ENCODE results near the gene DGKI. TPM values are rescaled to one million over a fixed set of nuclear protein-coding genes. Genes with fewer than 3 reads are reported as not detected.

DGKI gene
- total and polyA plus RNA-seq, 12 donors: 0.12 to 4.6 (median 1.1) TPM

- H3K4me3 ChIP-seq: no peak overlapping the region
- H3K4me1 ChIP-seq (replicated peaks in 1 of 2): no peaks in the 10 kb centered on the region
- intact Hi-C loops (cut with DNase I): no loop called here
- DNase-seq: no peak
- no peaks in the 10 kb centered on the region for H3K27me3 ChIP-seq
- H3K9me3 ChIP-seq (replicated peaks in 1 of 3): no peaks in the 10 kb centered on the region
- no peak for TF ChIP-seq CTCF (IDR thresholded peaks at IDR 0.05)
- no peak for TF ChIP-seq POLR2A (IDR thresholded peaks at IDR 0.05)
- H3K27ac ChIP-seq: no peak overlapping the region
- H3K36me3 ChIP-seq (replicated peaks in 1 of 2): no peaks in the 10 kb centered on the region
- 89 to 97% (median 96%) methylated on average over 2 of the region's 2 CpGs for WGBS, 4 donors
Measured at GRCh38 chr7:137860542-137860941, 13.8 kb upstream of the DGKI start.

GRCh38 chr7:137853053-137853452 is 6.3 kb upstream of the DGKI start:
- H3K9me3 ChIP-seq (replicated peaks in 1 of 3): no peaks in the 10 kb centered on the region
- no peaks in the 10 kb centered on the region for H3K27me3 ChIP-seq
- intact Hi-C loops (cut with DNase I): no loop called here
- H3K4me3 ChIP-seq: no peak overlapping the region
- WGBS, 4 donors: 96 to 100% (median 98%) methylated on average over 1 of the region's 1 CpG
- H3K27ac ChIP-seq: no peak overlapping the region
- no peaks in the 10 kb centered on the region for H3K36me3 ChIP-seq (replicated peaks in 1 of 2)
- no peak for DNase-seq
- no peak for TF ChIP-seq POLR2A (IDR thresholded peaks at IDR 0.05)
- no peak for TF ChIP-seq CTCF (IDR thresholded peaks at IDR 0.05)
- peaks cover 0 to 7% of the 10 kb centered on the region in 2 donors for H3K4me1 ChIP-seq (replicated peaks in 1 of 2)

DNA sequence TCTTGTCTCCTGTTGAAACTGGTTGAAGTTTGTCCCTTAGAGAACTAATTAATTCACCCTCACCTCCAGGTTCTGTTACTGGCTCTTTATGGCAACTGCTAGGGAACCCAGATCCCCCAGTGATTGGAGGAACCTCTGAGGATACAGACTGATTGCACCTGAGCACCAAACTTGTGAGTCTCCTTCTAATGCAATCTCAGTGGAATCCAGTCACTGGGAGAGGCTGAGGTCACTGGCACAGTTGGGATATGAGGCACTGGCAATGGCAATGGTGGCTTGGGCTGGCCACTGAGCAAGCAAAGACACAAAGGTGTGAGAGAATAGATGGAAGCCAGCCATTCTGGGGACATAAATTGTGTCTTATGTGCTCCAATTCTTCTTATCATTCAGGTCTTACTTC is 5.3 kb upstream of the DGKI start:
- Histone ChIP-seq H3K4me3 (no peak overlapping the region), H3K9me3 (replicated peaks in 1 of 3) (no peaks in the 10 kb centered on the region), H3K36me3 (replicated peaks in 1 of 2) (no peaks in the 10 kb centered on the region), H3K27ac (no peak overlapping the region), H3K4me1 (replicated peaks in 1 of 2) (peaks cover 3 to 9% of the 10 kb centered on the region in 2 donors), H3K27me3 (no peaks in the 10 kb centered on the region)
- intact Hi-C loops (cut with DNase I): no loop called here
- TF ChIP-seq POLR2A (IDR thresholded peaks at IDR 0.05): no peak
- TF ChIP-seq CTCF (IDR thresholded peaks at IDR 0.05): no peak
- no peak for DNase-seq

DNA sequence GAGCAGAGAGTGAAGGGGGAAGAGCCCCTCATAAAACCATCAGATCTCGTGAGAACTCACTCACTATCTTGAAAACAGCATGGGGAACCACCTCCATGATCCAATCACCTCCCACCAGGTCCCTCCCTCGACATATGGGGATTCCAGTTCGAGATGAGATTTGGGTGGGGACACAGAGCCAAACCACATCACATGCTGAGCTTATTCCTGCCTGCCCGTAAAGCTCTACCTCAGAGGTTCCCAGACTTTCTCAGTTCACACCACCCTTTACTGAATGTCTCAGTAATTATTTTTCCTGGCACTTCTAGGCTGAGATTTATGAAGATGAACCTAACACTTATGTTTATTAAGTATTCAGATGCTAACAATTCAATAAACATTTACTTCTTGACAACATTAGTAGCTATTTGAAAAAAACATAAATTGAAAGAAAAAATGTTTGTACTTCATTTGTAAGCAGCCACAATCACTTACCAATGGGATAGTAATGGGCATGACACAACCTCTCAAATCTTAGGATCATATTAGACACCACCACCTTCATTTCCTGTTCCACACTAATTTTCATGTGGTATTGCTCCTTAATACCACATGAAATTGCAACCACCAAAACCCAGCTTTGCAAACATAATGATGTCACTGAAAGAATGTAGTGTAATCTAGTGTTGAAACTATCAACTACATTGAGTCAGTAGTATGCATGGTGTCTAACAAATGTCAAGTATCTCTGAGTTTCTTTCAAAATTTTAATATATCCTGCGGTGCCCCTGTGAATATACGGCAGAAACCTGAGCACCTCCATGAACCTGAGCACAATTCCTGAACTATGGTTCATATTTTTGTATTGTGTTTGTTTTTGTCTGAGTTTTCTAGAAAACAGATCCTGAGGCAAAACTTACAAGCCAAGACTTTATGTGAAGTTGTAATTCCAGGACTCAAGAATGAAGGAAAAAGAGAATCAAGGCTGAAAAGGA is 4.5 kb upstream of the DGKI start:
- Histone ChIP-seq H3K4me1 (replicated peaks in 1 of 2) (peaks cover 7 to 13% of the 10 kb centered on the region in 2 donors), H3K4me3 (no peak overlapping the region), H3K9me3 (replicated peaks in 1 of 3) (no peaks in the 10 kb centered on the region), H3K36me3 (replicated peaks in 1 of 2) (no peaks in the 10 kb centered on the region), H3K27ac (no peak overlapping the region), H3K27me3 (no peaks in the 10 kb centered on the region)
- DNase-seq: no peak
- TF ChIP-seq POLR2A (IDR thresholded peaks at IDR 0.05) (no peak), CTCF (IDR thresholded peaks at IDR 0.05) (no peak)
- intact Hi-C loops (cut with DNase I): no loop called here
- WGBS, 4 donors: 87 to 94% (median 93%) methylated on average over 6 of the region's 6 CpGs
